Umbilical cord (tissue), 2 donors: ENCODE measurements around the gene RBM14. TPM values are rescaled to one million over a fixed set of nuclear protein-coding genes. Genes with fewer than 3 reads are reported as not detected.
"Not testable (repeated sequence)": the region's sequence is repeated elsewhere in the genome, so short reads cannot be mapped to it uniquely, and the experiment has no call there.

Experiments
- DNase-seq: peaks from one replicate; pipeline ENCODE4 v3.0.0-alpha.2; 2015; ENCODE audit warnings: low spot score
- total RNA-seq: library from RNA; depleted of rRNA; stranded (reverse); fragments of >200 nt; gene quantifications from one replicate; pipeline ENCODE4 v1.2.3, GENCODE V29; 2014; ENCODE audit warnings: low replicate concordance; ENCODE audit not compliant: insufficient read depth

Gene RBM14
- total RNA-seq, 1 donor from 2014 or later = 90.5 TPM

GRCh38 chr11:66631883-66632282, 15.5 kb downstream of the RBM14 start:
- DNase-seq = no peak

- no peak for DNase-seq
Observed at GRCh38 chr11:66632952-66633351, 16.5 kb downstream of the RBM14 start.

GRCh38 chr11:66636411-66636810, 20.0 kb downstream of the RBM14 start:
- no peak for DNase-seq

- DNase-seq = no peak
Observed at GRCh38 chr11:66637557-66638176, 21.2 kb downstream of the RBM14 start.

GRCh38 chr11:66638177-66639065, 22.0 kb downstream of the RBM14 start, which contains the start of gene RBM4:
Gene RBM4, plus strand, starts transcription at chr11:66638703. Its CDS starts 1,009 bp downstream, at chr11:66639712.
- peak; percentile 100 for DNase-seq

GRCh38 chr11:66639066-66639813, 22.8 kb downstream of the RBM14 start:
- peak; percentile 60 for DNase-seq

- not testable (repeated sequence) for DNase-seq
Observed at GRCh38 chr11:66639814-66640340, 23.4 kb downstream of the RBM14 start.

- DNase-seq = no peak
Observed at GRCh38 chr11:66641834-66642233, 25.4 kb downstream of the RBM14 start.

- DNase-seq = no peak
Observed at GRCh38 chr11:66643745-66644437, 27.5 kb downstream of the RBM14 start.

- DNase-seq = no peak
Observed at GRCh38 chr11:66646828-66647227, 30.4 kb downstream of the RBM14 start.

- DNase-seq = no peak
Observed at GRCh38 chr11:66649903-66650302, 33.5 kb downstream of the RBM14 start.

GRCh38 chr11:66651016-66651415, 34.6 kb downstream of the RBM14 start:
- DNase-seq = no peak

GRCh38 chr11:66652651-66653050, 36.2 kb downstream of the RBM14 start:
- DNase-seq = no peak

- no peak for DNase-seq
Observed at GRCh38 chr11:66653123-66653522, 36.7 kb downstream of the RBM14 start.

- no peak for DNase-seq
Observed at GRCh38 chr11:66659763-66660162, 43.3 kb downstream of the RBM14 start.

- no peak for DNase-seq
Observed at GRCh38 chr11:66663741-66664296, 47.4 kb downstream of the RBM14 start.

- no peak for DNase-seq
Observed at GRCh38 chr11:66665369-66665768, 48.9 kb downstream of the RBM14 start.

- DNase-seq = no peak
Observed at GRCh38 chr11:66670816-66671215, 54.4 kb downstream of the RBM14 start.

- DNase-seq = no peak
Observed at GRCh38 chr11:66674964-66675602, 58.7 kb downstream of the RBM14 start.

GRCh38 chr11:66676282-66676919, 60.0 kb downstream of the RBM14 start:
- DNase-seq = no peak
